HepG2 (cell line): ENCODE results near the gene ANKS1B. TPM values are rescaled to one million over a fixed set of nuclear protein-coding genes. Genes with fewer than 3 reads are reported as not detected.

Experiments used
- ATAC-seq: fragments of 200-7000 bp; cut with Tn5 transposase; 3 replicates; pipeline ENCODE4 v1.9.1; 2020; ENCODE audit warnings: mild to moderate bottlenecking, moderate library complexity
- BruUV-seq: library from RNA; stranded (reverse); fragments of 400-500 nt; replicated peaks from 2 replicates; lab custom pipeline; 2021; lab: Mats Ljungman, UMichigan
- CTCF ChIA-PET: fragments of 300-600 bp; formaldehyde crosslinking; extraction: SDS; loops from one replicate; lab custom pipeline; 2021; ENCODE audit warnings: low total read pairs, inconsistent platforms, low intra/inter-chr PET ratio; lab: Yijun Ruan, JAX
- POLR2A ChIA-PET: fragments of 350-600 bp; sonication (Branson Sonifier 250); formaldehyde crosslinking; loops from one replicate; lab custom pipeline; 2020; ENCODE audit warnings: antibody characterized with exemption, inconsistent platforms; lab: Yijun Ruan, JAX
- DNase-seq: peaks from one replicate; pipeline ENCODE4 v3.0.0-alpha.2; 2015; ENCODE audit warnings: low spot score
- FAIRE-seq: peaks from 3 replicates; lab custom pipeline; 2011; peaks lifted over from hg19 to GRCh38; lab: Jason Lieb, UNC
- H2AFZ ChIP-seq: one replicate; pipeline ENCODE4 v1.6.1; 2011; ENCODE audit warnings: low read length, inconsistent platforms
- H3K27ac ChIP-seq: fragments of 300-600 bp; 3 replicates; pipeline ENCODE4 v1.8.0; 2011; ENCODE audit warnings: mixed run types, mild to moderate bottlenecking, mixed read lengths, low read length, inconsistent platforms; ENCODE audit not compliant: insufficient read depth; ENCODE audit errors: extremely low read length
- H3K27me3 ChIP-seq, 2 experiments: fragments of 200-600 bp in 1 of 2; 2 replicates in 1 of 2; 3 replicates in 1 of 2; pipeline versions ENCODE4 v1.6.0 to v1.8.0; 2011; ENCODE audit warnings: low read length in 2 of 2, mild to moderate bottlenecking in 2 of 2, moderate library complexity in 2 of 2, inconsistent platforms in 1 of 2; ENCODE audit not compliant: insufficient read depth in 2 of 2, control insufficient read depth in 1 of 2
- H3K36me3 ChIP-seq, 2 experiments: fragments of 200-600 bp in 1 of 2; replicated peaks in 1 of 2; 2 replicates in 1 of 2; 3 replicates in 1 of 2; pipeline versions ENCODE4 v1.5.1 to v1.8.0; 2011; ENCODE audit warnings: low read length in 2 of 2, inconsistent platforms in 1 of 2; ENCODE audit not compliant: insufficient read depth in 2 of 2, control insufficient read depth in 1 of 2
- H3K4me1 ChIP-seq: 2 replicates; pipeline ENCODE4 v1.5.1; 2012; ENCODE audit warnings: low read length, inconsistent platforms; ENCODE audit not compliant: insufficient read depth
- H3K4me2 ChIP-seq: 2 replicates; pipeline ENCODE4 v1.6.0; 2011; ENCODE audit warnings: low read depth, low read length, inconsistent platforms
- H3K4me3 ChIP-seq, 3 experiments: fragments of 200-600 bp in 1 of 3; sonication (generic), shearing (Covaris generic) in 1 of 3; replicated peaks in 1 of 3; 2 replicates each; pipeline ENCODE4 v1.5.1; 2011 to 2016; ENCODE audit warnings: low read length in 3 of 3, inconsistent platforms in 2 of 3, low read depth in 2 of 3, mild to moderate bottlenecking in 2 of 3, control low read depth in 1 of 3, mixed read lengths in 1 of 3; ENCODE audit not compliant: insufficient read depth in 1 of 3
- H3K79me2 ChIP-seq: one replicate; pipeline ENCODE4 v1.6.1; 2011; ENCODE audit warnings: low read length, inconsistent platforms; ENCODE audit not compliant: insufficient read depth
- H3K9ac ChIP-seq: 2 replicates; pipeline ENCODE4 v1.6.0; 2011; ENCODE audit warnings: mild to moderate bottlenecking, low read depth, low read length, inconsistent platforms; ENCODE audit not compliant: insufficient read depth
- H3K9me3 ChIP-seq: 2 replicates; pipeline ENCODE4 v1.5.1; 2012; ENCODE audit warnings: mild to moderate bottlenecking, low read length
- H4K20me1 ChIP-seq: 2 replicates; pipeline ENCODE4 v1.6.0; 2011; ENCODE audit warnings: inconsistent platforms, mild to moderate bottlenecking, low read length, moderate library complexity; ENCODE audit not compliant: insufficient read depth
- EED ChIP-seq: sonication (generic); formaldehyde crosslinking; IDR thresholded peaks from 2 replicates; pipeline ENCODE4 v1.5.0; 2020; ENCODE audit warnings: mild to moderate bottlenecking, missing genetic modification reagents
- HOXA7 ChIP-seq: sonication (generic); formaldehyde crosslinking; IDR thresholded peaks from 2 replicates; pipeline ENCODE4 v1.8.1; 2022; ENCODE audit warnings: mild to moderate bottlenecking, missing genetic modification reagents, moderate library complexity
- JDP2 ChIP-seq: sonication (generic); formaldehyde crosslinking; IDR thresholded peaks from 2 replicates; pipeline ENCODE4 v1.8.1; 2022; ENCODE audit warnings: missing genetic modification reagents, borderline replicate concordance
- ZNF225 ChIP-seq: sonication (generic); formaldehyde crosslinking; IDR thresholded peaks from 2 replicates; pipeline ENCODE4 v1.4.0; 2020; ENCODE audit warnings: mild to moderate bottlenecking, missing genetic modification reagents
- ZNF232 ChIP-seq: sonication (generic); formaldehyde crosslinking; IDR thresholded peaks from 2 replicates; pipeline ENCODE4 v1.4.0; 2020; ENCODE audit warnings: missing genetic modification reagents, borderline replicate concordance
- ZNF550 ChIP-seq: sonication (generic); formaldehyde crosslinking; IDR thresholded peaks from 2 replicates; pipeline ENCODE4 v1.4.0; 2020; ENCODE audit warnings: mild to moderate bottlenecking, missing genetic modification reagents, borderline replicate concordance
- ZNF720 ChIP-seq: sonication (generic); formaldehyde crosslinking; IDR thresholded peaks from 2 replicates; pipeline ENCODE4 v1.4.0; 2020; ENCODE audit warnings: missing genetic modification reagents
- in situ Hi-C: cut with HindIII; loops from 2 replicates; pipeline ENCODE4 v1.10.0; 2017; ENCODE audit warnings: low pct_unique_long_range_greater_than_20kb; ENCODE audit not compliant: extremely low pct_ligation_motif_present
- intact Hi-C: fragments of 100-400 bp; cut with micrococcal nuclease; formaldehyde crosslinking; loops from one replicate; pipeline ENCODE4 v1.10.0; 2022; ENCODE audit not compliant: unreplicated experiment
- polyA plus RNA-seq, 8 experiments: library from polyadenylated mRNA; depleted of rRNA in 3 of 8; stranded (reverse) in 7 of 8; unstranded in 1 of 8; fragments of >200 nt; fragmentation: Illumina TruSeq in 4 of 8; extraction: Trizol in 4 of 8; gene quantifications; 2 replicates each; pipeline versions ENCODE4 v1.2.1 to v1.2.3, GENCODE V29; 2011 to 2016; ENCODE audit warnings: low read depth in 4 of 8, missing spikeins in 1 of 8, mixed read lengths in 1 of 8; ENCODE audit not compliant: insufficient read depth in 1 of 8
- total RNA-seq, 5 experiments: library from RNA; depleted of rRNA; stranded (reverse); fragments of >200 nt; fragmentation: Illumina TruSeq; extraction: Trizol; gene quantifications; 2 replicates each; pipeline ENCODE4 v1.2.3, GENCODE V29; 2016; ENCODE audit warnings: low read depth in 1 of 5
- TF ChIP-seq, protein P1 (sequence below), 2 experiments: sonication (generic) in 1 of 2; formaldehyde crosslinking in 1 of 2; IDR thresholded peaks; 2 replicates each; pipeline versions ENCODE4 v1.5.1 to v1.6.1; 2011 to 2020; ENCODE audit warnings: borderline replicate concordance in 1 of 2, low read depth in 1 of 2, low read length in 1 of 2, mild to moderate bottlenecking in 1 of 2, missing genetic modification reagents in 1 of 2, moderate library complexity in 1 of 2
- TF ChIP-seq, protein P2 (sequence below): sonication (generic); formaldehyde crosslinking; IDR thresholded peaks from 2 replicates; pipeline ENCODE4 v1.8.0; 2022; ENCODE audit warnings: mild to moderate bottlenecking, missing genetic modification reagents; ENCODE audit not compliant: insufficient replicate concordance

Gene ANKS1B
- total and polyA plus RNA-seq, 2 of the 13 experiments (the other 11 are each of a cell fraction or from before 2014, with no cell fraction given) = 0.15 TPM; not detected in 1

DNA sequence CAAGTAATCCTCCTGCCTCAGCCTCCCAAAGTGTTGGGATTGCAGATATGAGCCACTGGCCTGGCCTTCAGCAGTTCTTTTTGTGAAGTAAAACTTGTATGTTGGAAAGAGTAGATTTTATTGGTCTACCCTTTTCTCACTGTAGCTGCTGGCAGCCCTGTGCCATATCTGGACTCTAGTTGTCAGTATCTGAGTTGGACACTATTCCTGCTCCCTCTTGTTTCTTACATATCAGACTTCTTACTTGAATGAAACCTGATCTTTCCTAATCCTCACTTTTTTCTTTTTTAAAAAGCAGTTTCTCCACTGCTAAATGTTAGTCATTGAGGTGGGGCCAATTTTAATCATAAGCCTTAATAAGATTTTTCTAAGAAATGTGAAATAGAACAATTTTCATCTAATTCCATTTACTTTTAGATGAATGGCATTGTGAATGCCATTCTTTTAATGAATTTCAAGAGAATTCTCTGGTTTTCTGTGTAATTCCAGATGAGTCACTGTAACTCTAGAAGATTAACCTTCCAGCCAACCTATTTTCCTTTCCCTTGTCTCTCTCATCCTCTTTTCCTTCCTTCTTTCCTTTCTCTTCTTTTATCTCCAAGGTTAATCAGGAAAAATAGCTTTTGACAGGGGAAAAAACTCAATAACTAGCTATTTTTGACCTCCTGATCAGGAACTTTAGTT is 1250.9 kb downstream of the ANKS1B start:
- POLR2A ChIA-PET = no interaction called here
- no TSS peak for BruUV-seq
- no peak overlapping the region for H3K4me2 ChIP-seq
- peaks cover 21% of the 10 kb centered on the region for H3K4me1 ChIP-seq
- no peak overlapping the region for H3K9ac ChIP-seq
- H3K27ac ChIP-seq = no peak overlapping the region
- H3K9me3 ChIP-seq = no peaks in the 10 kb centered on the region
- no peaks in the 10 kb centered on the region for H3K79me2 ChIP-seq
- FAIRE-seq = no peak
- H3K27me3 ChIP-seq = no peaks in the 10 kb centered on the region
- no peak for TF ChIP-seq ZNF232 (CRISPR knock-in tag)
- TF ChIP-seq ZNF550 (CRISPR knock-in tag) = no peak
- no peak for TF ChIP-seq JDP2 (CRISPR knock-in tag)
- TF ChIP-seq, protein P1, sequence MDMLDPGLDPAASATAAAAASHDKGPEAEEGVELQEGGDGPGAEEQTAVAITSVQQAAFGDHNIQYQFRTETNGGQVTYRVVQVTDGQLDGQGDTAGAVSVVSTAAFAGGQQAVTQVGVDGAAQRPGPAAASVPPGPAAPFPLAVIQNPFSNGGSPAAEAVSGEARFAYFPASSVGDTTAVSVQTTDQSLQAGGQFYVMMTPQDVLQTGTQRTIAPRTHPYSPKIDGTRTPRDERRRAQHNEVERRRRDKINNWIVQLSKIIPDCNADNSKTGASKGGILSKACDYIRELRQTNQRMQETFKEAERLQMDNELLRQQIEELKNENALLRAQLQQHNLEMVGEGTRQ (IDR thresholded peaks at IDR 0.05; ENCODE audit: low read depth, low read length) = no peak
- TF ChIP-seq, protein P1 (CRISPR knock-in tag; IDR thresholded peaks at IDR 0.05; ENCODE audit: borderline replicate concordance) = no peak
- TF ChIP-seq ZNF225 (CRISPR knock-in tag) = no peak
- TF ChIP-seq, protein P2, sequence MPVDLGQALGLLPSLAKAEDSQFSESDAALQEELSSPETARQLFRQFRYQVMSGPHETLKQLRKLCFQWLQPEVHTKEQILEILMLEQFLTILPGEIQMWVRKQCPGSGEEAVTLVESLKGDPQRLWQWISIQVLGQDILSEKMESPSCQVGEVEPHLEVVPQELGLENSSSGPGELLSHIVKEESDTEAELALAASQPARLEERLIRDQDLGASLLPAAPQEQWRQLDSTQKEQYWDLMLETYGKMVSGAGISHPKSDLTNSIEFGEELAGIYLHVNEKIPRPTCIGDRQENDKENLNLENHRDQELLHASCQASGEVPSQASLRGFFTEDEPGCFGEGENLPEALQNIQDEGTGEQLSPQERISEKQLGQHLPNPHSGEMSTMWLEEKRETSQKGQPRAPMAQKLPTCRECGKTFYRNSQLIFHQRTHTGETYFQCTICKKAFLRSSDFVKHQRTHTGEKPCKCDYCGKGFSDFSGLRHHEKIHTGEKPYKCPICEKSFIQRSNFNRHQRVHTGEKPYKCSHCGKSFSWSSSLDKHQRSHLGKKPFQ (CRISPR knock-in tag) = no peak
- no peak for TF ChIP-seq EED (CRISPR knock-in tag)
- no peak for TF ChIP-seq ZNF720 (CRISPR knock-in tag)
- no peak for TF ChIP-seq HOXA7 (CRISPR knock-in tag)
- TF ChIP-seq, all 625 proteins: peak for 0
- intact Hi-C loops (no loop called here), in situ Hi-C loops (no loop called here)
- H2AFZ ChIP-seq = no peak overlapping the region
- CTCF ChIA-PET = no interaction called here
- no peaks in the 10 kb centered on the region for H4K20me1 ChIP-seq
- no peak for DNase-seq
- H3K36me3 ChIP-seq = peaks cover 8 to 28% of the 10 kb centered on the region in 2 experiments; a peak in 3 of 5 replicates
- no peak overlapping the region for H3K4me3 ChIP-seq
- no peak for ATAC-seq
